Fibroblast of villous mesenchyme (primary cell): ENCODE results near the gene PSD2. TPM values are rescaled to one million over a fixed set of nuclear protein-coding genes. Genes with fewer than 3 reads are reported as not detected.

Source experiments
- DNase-seq: peaks from one replicate; pipeline ENCODE4 v3.0.0-alpha.2; 2010; ENCODE audit warnings: low read depth
- H3K4me3 ChIP-seq: 2 replicates; pipeline ENCODE4 v1.5.1; 2011; ENCODE audit warnings: low read depth, mild to moderate bottlenecking, low read length
- CTCF ChIP-seq: IDR thresholded peaks from 2 replicates; pipeline ENCODE4 v1.5.1; 2012; ENCODE audit warnings: low read depth, mild to moderate bottlenecking, low read length; ENCODE audit not compliant: insufficient read depth
- total RNA-seq: library from RNA; depleted of rRNA; stranded (reverse); fragments of >200 nt; gene quantifications from 2 replicates; pipeline ENCODE4 v1.2.3, GENCODE V29; 2012

Gene PSD2
- total RNA-seq, 1 donor: not detected

GRCh38 chr5:139880416-139881142 is 85.0 kb downstream of the PSD2 start:
- no peak for TF ChIP-seq CTCF
- H3K4me3 ChIP-seq: no peak overlapping the region
- DNase-seq: peak; percentile 52

- H3K4me3 ChIP-seq: no peak overlapping the region
- TF ChIP-seq CTCF: no peak
- peak; percentile 24 for DNase-seq
Observed at GRCh38 chr5:139881143-139881733, 85.6 kb downstream of the PSD2 start.

GRCh38 chr5:139882316-139882715 is 86.7 kb downstream of the PSD2 start:
- DNase-seq: no peak
- H3K4me3 ChIP-seq: no peak overlapping the region
- no peak for TF ChIP-seq CTCF

GRCh38 chr5:139882961-139883539 is 87.4 kb downstream of the PSD2 start:
- DNase-seq: no peak
- TF ChIP-seq CTCF: no peak
- H3K4me3 ChIP-seq: no peak overlapping the region

GRCh38 chr5:139884144-139884543 is 88.5 kb downstream of the PSD2 start:
- no peak overlapping the region for H3K4me3 ChIP-seq
- DNase-seq: no peak
- TF ChIP-seq CTCF: no peak

- no peak for TF ChIP-seq CTCF
- no peak overlapping the region for H3K4me3 ChIP-seq
- no peak for DNase-seq
Observed at GRCh38 chr5:139884734-139885133, 89.1 kb downstream of the PSD2 start.
